Breast epithelium (tissue), 3 donors: ENCODE results near the gene TAF11L2.

Source experiments
- POLR2A ChIP-seq: fragments of 450-650 bp; IDR thresholded peaks from one replicate; pipeline ENCODE4 v1.6.1; 2016; ENCODE audit warnings: antibody characterized with exemption, mild to moderate bottlenecking, moderate library complexity
- TF ChIP-seq, protein P1 (sequence below), 3 donors: fragments of 450-650 bp; IDR thresholded peaks; one replicate each; pipeline ENCODE4 v1.5.1; 2016 to 2017; ENCODE audit warnings: antibody characterized with exemption in 3 of 3, mild to moderate bottlenecking in 3 of 3, moderate library complexity in 3 of 3

DNA sequence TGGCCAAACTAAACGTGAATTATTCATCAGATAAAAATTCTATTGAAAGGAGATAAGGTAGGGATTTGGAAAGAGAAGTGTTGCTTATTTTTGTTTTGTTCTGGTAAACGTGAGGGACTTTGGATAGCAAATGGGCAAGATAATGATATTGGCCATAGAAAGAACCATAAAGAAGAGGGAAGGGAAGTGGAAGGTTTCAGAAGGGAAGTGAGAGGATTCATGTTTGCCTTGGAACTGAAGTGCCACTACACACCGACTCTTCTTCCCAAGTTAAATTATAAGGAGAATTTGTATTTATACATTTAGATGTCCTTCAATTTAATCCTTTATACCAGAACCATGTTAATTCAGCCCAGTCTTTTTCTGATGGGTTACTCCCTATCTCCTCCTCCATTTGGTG, 42.1 kb upstream of the TAF11L2 start:
- TF ChIP-seq, protein P1, sequence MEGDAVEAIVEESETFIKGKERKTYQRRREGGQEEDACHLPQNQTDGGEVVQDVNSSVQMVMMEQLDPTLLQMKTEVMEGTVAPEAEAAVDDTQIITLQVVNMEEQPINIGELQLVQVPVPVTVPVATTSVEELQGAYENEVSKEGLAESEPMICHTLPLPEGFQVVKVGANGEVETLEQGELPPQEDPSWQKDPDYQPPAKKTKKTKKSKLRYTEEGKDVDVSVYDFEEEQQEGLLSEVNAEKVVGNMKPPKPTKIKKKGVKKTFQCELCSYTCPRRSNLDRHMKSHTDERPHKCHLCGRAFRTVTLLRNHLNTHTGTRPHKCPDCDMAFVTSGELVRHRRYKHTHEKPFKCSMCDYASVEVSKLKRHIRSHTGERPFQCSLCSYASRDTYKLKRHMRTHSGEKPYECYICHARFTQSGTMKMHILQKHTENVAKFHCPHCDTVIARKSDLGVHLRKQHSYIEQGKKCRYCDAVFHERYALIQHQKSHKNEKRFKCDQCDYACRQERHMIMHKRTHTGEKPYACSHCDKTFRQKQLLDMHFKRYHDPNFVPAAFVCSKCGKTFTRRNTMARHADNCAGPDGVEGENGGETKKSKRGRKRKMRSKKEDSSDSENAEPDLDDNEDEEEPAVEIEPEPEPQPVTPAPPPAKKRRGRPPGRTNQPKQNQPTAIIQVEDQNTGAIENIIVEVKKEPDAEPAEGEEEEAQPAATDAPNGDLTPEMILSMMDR (IDR thresholded peaks at IDR 0.05): no peak
- TF ChIP-seq POLR2A: no peak
